Brain microvascular endothelial cell (primary cell): ENCODE measurements around the gene MAP4K3.

ENCODE experiments used
- DNase-seq: peaks from one replicate; pipeline ENCODE4 v3.0.0-alpha.2; 2020
- H3K27ac ChIP-seq: fragments of 250-450 bp; sonication (Bioruptor Pico); 2 replicates; pipeline ENCODE4 v1.5.1; 2020; ENCODE audit warnings: mild to moderate bottlenecking, moderate library complexity
- H3K27me3 ChIP-seq: fragments of 250-450 bp; sonication (Bioruptor Pico); replicated peaks from 2 replicates; pipeline ENCODE4 v1.5.1; 2020; ENCODE audit warnings: mild to moderate bottlenecking
- H3K36me3 ChIP-seq: fragments of 250-450 bp; sonication (Bioruptor Pico); replicated peaks from 2 replicates; pipeline ENCODE4 v1.5.1; 2020; ENCODE audit warnings: mild to moderate bottlenecking
- H3K4me3 ChIP-seq: 2 replicates; pipeline ENCODE4 v1.5.1; 2011; ENCODE audit warnings: low read depth, mild to moderate bottlenecking, control low read depth, low read length, moderate library complexity
- CTCF ChIP-seq: IDR thresholded peaks from 2 replicates; pipeline ENCODE4 v1.5.1; 2011; ENCODE audit warnings: low read depth, mild to moderate bottlenecking, moderate library complexity, low read length, control low read depth, inconsistent platforms; ENCODE audit errors: missing control alignments
- in situ Hi-C: cut with HindIII; loops from 2 replicates; pipeline ENCODE4 v1.10.0; 2017; ENCODE audit warnings: low sequenced_read_pairs, low pct_ligation_motif_present

The MAP4K3 gene

GRCh38 chr2:39313575-39313974 lies 123.5 kb downstream of the MAP4K3 start:
- peak; percentile 67 for DNase-seq
- Histone ChIP-seq H3K27ac (peak overlapping the region; percentile 9), H3K27me3 (no peaks in the 10 kb centered on the region), H3K36me3 (peaks cover 18% of the 10 kb centered on the region), H3K4me3 (no peak overlapping the region)
- in situ Hi-C loops: no loop called here
- no peak for TF ChIP-seq CTCF

- no peak for TF ChIP-seq CTCF
- in situ Hi-C loops: no loop called here
- no peaks in the 10 kb centered on the region for H3K27me3 ChIP-seq
- H3K4me3 ChIP-seq: no peak overlapping the region
- peaks cover 18% of the 10 kb centered on the region for H3K36me3 ChIP-seq
- DNase-seq: no peak
- no peak overlapping the region for H3K27ac ChIP-seq
Measured at GRCh38 chr2:39311469-39311868, 125.6 kb downstream of the MAP4K3 start.

GRCh38 chr2:39308778-39309177 lies 128.3 kb downstream of the MAP4K3 start:
- DNase-seq: no peak
- Histone ChIP-seq H3K27ac (no peak overlapping the region), H3K27me3 (no peaks in the 10 kb centered on the region), H3K4me3 (no peak overlapping the region), H3K36me3 (peaks cover 11% of the 10 kb centered on the region)
- no peak for TF ChIP-seq CTCF
- in situ Hi-C loops: no loop called here

GRCh38 chr2:39306626-39307025 lies 130.5 kb downstream of the MAP4K3 start:
- Histone ChIP-seq H3K27ac (no peak overlapping the region), H3K27me3 (no peaks in the 10 kb centered on the region), H3K36me3 (no peaks in the 10 kb centered on the region), H3K4me3 (no peak overlapping the region)
- TF ChIP-seq CTCF: no peak
- no peak for DNase-seq
- in situ Hi-C loops: no loop called here

- no peak overlapping the region for H3K4me3 ChIP-seq
- no peak for TF ChIP-seq CTCF
Measured at GRCh38 chr2:39304729-39305128, 132.4 kb downstream of the MAP4K3 start.

GRCh38 chr2:39304200-39304599 lies 132.9 kb downstream of the MAP4K3 start:
- Histone ChIP-seq H3K27me3 (no peaks in the 10 kb centered on the region), H3K36me3 (no peaks in the 10 kb centered on the region), H3K4me3 (no peak overlapping the region), H3K27ac (no peak overlapping the region)
- no peak for DNase-seq
- in situ Hi-C loops: no loop called here
- TF ChIP-seq CTCF: no peak

More at GRCh38 chr2:39304729-39305128, 132.4 kb downstream of the MAP4K3 start:
- Histone ChIP-seq H3K36me3 (no peaks in the 10 kb centered on the region), H3K27ac (no peak overlapping the region), H3K27me3 (no peaks in the 10 kb centered on the region)
- in situ Hi-C loops: no loop called here
- no peak for DNase-seq
